SK-N-SH (cell line): Measurements from ENCODE around the gene ACACB. TPM values are rescaled to one million over a fixed set of nuclear protein-coding genes. Genes with fewer than 3 reads are reported as not detected.
A peak's percentile ranks its signal among the peaks of the same experiment; 100 is the strongest.

ENCODE experiments used
- CTCF ChIA-PET: fragments of 300-600, 350-600 bp; formaldehyde crosslinking; extraction: SDS; loops from one replicate; lab custom pipeline; 2021; lab: Yijun Ruan, JAX
- POLR2A ChIA-PET: fragments of 350-600 bp; sonication (Branson Sonifier 250); formaldehyde crosslinking; extraction: SDS; loops from one replicate; lab custom pipeline; 2020; ENCODE audit warnings: antibody characterized with exemption, inconsistent platforms; lab: Yijun Ruan, JAX
- DNase-seq: peaks from one replicate; pipeline ENCODE4 v3.0.0; 2012
- H2AFZ ChIP-seq: fragments of 200-600 bp; sonication (generic); 2 replicates; pipeline ENCODE4 v1.8.1; 2016; ENCODE audit warnings: antibody characterized with exemption, mild to moderate bottlenecking, low read depth
- H3F3A ChIP-seq: fragments of 200-600 bp; sonication (generic); replicated peaks from 2 replicates; pipeline ENCODE3; 2016; ENCODE audit warnings: antibody characterized with exemption, mild to moderate bottlenecking; ENCODE audit not compliant: insufficient read depth
- H3K27ac ChIP-seq, 2 experiments: fragments of 200-500 bp in 1 of 2; fragments of 200-600 bp in 1 of 2; sonication (Bioruptor generic) in 1 of 2; sonication (generic), shearing (Covaris generic) in 1 of 2; 2 replicates each; pipeline versions ENCODE4 v1.5.1 to v1.6.1; 2014 to 2016; ENCODE audit warnings: low read depth in 2 of 2, inconsistent platforms in 1 of 2, low read length in 1 of 2, mild to moderate bottlenecking in 1 of 2, mixed read lengths in 1 of 2
- H3K27me3 ChIP-seq: fragments of 200-600 bp; sonication (generic), shearing (Covaris generic); 2 replicates; pipeline ENCODE4 v1.6.1; 2016; ENCODE audit warnings: mixed run types; ENCODE audit not compliant: insufficient read depth
- H3K36me3 ChIP-seq, 2 experiments: fragments of 200-500 bp in 1 of 2; fragments of 200-600 bp in 1 of 2; sonication (Bioruptor generic) in 1 of 2; sonication (generic) in 1 of 2; replicated peaks in 1 of 2; 2 replicates each; pipeline versions ENCODE3 to v1.5.1; 2014 to 2016; ENCODE audit warnings: low read length in 1 of 2, mild to moderate bottlenecking in 1 of 2; ENCODE audit not compliant: insufficient read depth in 2 of 2, control insufficient read depth in 1 of 2
- H3K4me1 ChIP-seq, 2 experiments: fragments of 200-500 bp in 1 of 2; fragments of 200-600 bp in 1 of 2; sonication (Bioruptor generic) in 1 of 2; sonication (generic), shearing (Covaris generic) in 1 of 2; 2 replicates each; pipeline versions ENCODE4 v1.5.1 to v1.6.1; 2014 to 2016; ENCODE audit warnings: low read depth in 1 of 2, low read length in 1 of 2, mixed run types in 1 of 2; ENCODE audit not compliant: insufficient read depth in 2 of 2, control insufficient read depth in 1 of 2
- H3K4me2 ChIP-seq: fragments of 200-600 bp; sonication (generic), shearing (Covaris generic); 2 replicates; pipeline ENCODE4 v1.6.1; 2017; ENCODE audit warnings: mixed run types
- H3K4me3 ChIP-seq, 2 experiments: fragments of 200-500 bp in 1 of 2; fragments of 200-600 bp in 1 of 2; sonication (Bioruptor generic) in 1 of 2; sonication (generic), shearing (Covaris generic) in 1 of 2; 2 replicates each; pipeline versions ENCODE4 v1.5.1 to v1.8.1; 2014 to 2016; ENCODE audit warnings: low read depth in 2 of 2, inconsistent platforms in 1 of 2, low read length in 1 of 2, mild to moderate bottlenecking in 1 of 2, mixed read lengths in 1 of 2, moderate library complexity in 1 of 2
- H3K79me2 ChIP-seq: fragments of 200-600 bp; sonication (generic); 2 replicates; pipeline ENCODE4 v1.8.1; 2017; ENCODE audit warnings: mild to moderate bottlenecking; ENCODE audit not compliant: insufficient read depth
- H3K9ac ChIP-seq: fragments of 200-600 bp; sonication (generic); 2 replicates; pipeline ENCODE4 v1.6.1; 2017; ENCODE audit warnings: mixed run types
- H3K9me2 ChIP-seq: fragments of 200-600 bp; sonication (generic); 2 replicates; pipeline ENCODE4 v1.6.1; 2017; ENCODE audit warnings: mixed run types
- H3K9me3 ChIP-seq: fragments of 200-600 bp; sonication (generic); 2 replicates; pipeline ENCODE4 v1.6.1; 2017; ENCODE audit warnings: mixed run types, mild to moderate bottlenecking, moderate library complexity
- H4K20me1 ChIP-seq: fragments of 200-600 bp; sonication (generic); 2 replicates; pipeline ENCODE4 v1.6.1; 2017; ENCODE audit warnings: mild to moderate bottlenecking, mixed run types; ENCODE audit not compliant: insufficient read depth
- CTCF ChIP-seq: fragments of 200-600 bp; sonication (generic); IDR thresholded peaks from 2 replicates; pipeline ENCODE4 v1.6.1; 2017; ENCODE audit warnings: antibody characterized with exemption, mild to moderate bottlenecking, moderate library complexity
- EP300 ChIP-seq, 2 experiments: IDR thresholded peaks; 2 replicates each; pipeline versions ENCODE4 v1.4.0 to v1.6.1; 2012; ENCODE audit warnings: borderline replicate concordance in 1 of 2, low read depth in 1 of 2, low read length in 1 of 2
- EZH2phosphoT487 ChIP-seq: fragments of 200-600 bp; sonication (generic); IDR thresholded peaks from 2 replicates; pipeline ENCODE4 v1.6.1; 2017; ENCODE audit warnings: low read depth, mixed run types, mild to moderate bottlenecking, antibody characterized with exemption, moderate library complexity, borderline replicate concordance
- FOXJ3 ChIP-seq: sonication (generic); formaldehyde crosslinking; IDR thresholded peaks from 2 replicates; pipeline ENCODE4 v1.5.1; 2020; ENCODE audit warnings: mild to moderate bottlenecking, missing genetic modification reagents
- FOXM1 ChIP-seq: IDR thresholded peaks from 2 replicates; pipeline ENCODE4 v1.4.0; 2012; ENCODE audit warnings: low read depth, mild to moderate bottlenecking
- MXI1 ChIP-seq: IDR thresholded peaks from 2 replicates; pipeline ENCODE4 v1.6.1; 2012; ENCODE audit warnings: mild to moderate bottlenecking, low read depth, low read length, improper control_type of control experiment
- RCOR1 ChIP-seq: fragments of 150-350 bp; IDR thresholded peaks from 2 replicates; pipeline ENCODE4 v1.6.1; 2017; ENCODE audit warnings: antibody characterized with exemption, low read length
- REST ChIP-seq: IDR thresholded peaks from 2 replicates; pipeline ENCODE4 v1.6.1; 2012; ENCODE audit warnings: mild to moderate bottlenecking, low read depth, low read length, moderate library complexity
- RXRA ChIP-seq: IDR thresholded peaks from 2 replicates; pipeline ENCODE4 v1.4.0; 2012; ENCODE audit warnings: low read depth, mild to moderate bottlenecking, borderline replicate concordance
- SIN3A ChIP-seq: IDR thresholded peaks from 2 replicates; pipeline ENCODE4 v1.6.1; 2012; ENCODE audit warnings: low read depth, mild to moderate bottlenecking, low read length, moderate library complexity, borderline replicate concordance
- SMC3 ChIP-seq: IDR thresholded peaks from 2 replicates; pipeline ENCODE4 v1.6.1; 2012; ENCODE audit warnings: low read depth, low read length, improper control_type of control experiment
- TAF1 ChIP-seq: IDR thresholded peaks from 2 replicates; pipeline ENCODE4 v1.6.1; 2012; ENCODE audit warnings: low read depth, mild to moderate bottlenecking, low read length, moderate library complexity, borderline replicate concordance
- TCF12 ChIP-seq: IDR thresholded peaks from 2 replicates; pipeline ENCODE4 v1.4.0; 2012
- USF1 ChIP-seq: IDR thresholded peaks from 2 replicates; pipeline ENCODE4 v1.4.0; 2012; ENCODE audit warnings: low read depth, borderline replicate concordance
- YY1 ChIP-seq: IDR thresholded peaks from 2 replicates; pipeline ENCODE4 v1.4.0; 2012; ENCODE audit warnings: low read depth, mild to moderate bottlenecking
- WGBS: methylation state at CpG from one replicate; pipeline ENCODE4 v1.1.6; 2017; ENCODE audit warnings: low lambda C conversion rate; 5-methylcytosine and 5-hydroxymethylcytosine counted together
- polyA plus RNA-seq, 3 experiments: library from polyadenylated mRNA; depleted of rRNA; stranded (reverse); fragments of >200 nt; gene quantifications; 2 replicates each; pipeline ENCODE4 v1.2.3, GENCODE V29; 2012
- TF ChIP-seq, protein P1 (sequence below): IDR thresholded peaks from 2 replicates; pipeline ENCODE4 v1.4.0; 2012; ENCODE audit warnings: low read depth, borderline replicate concordance

ACACB gene
- polyA plus RNA-seq, 1 of the 3 experiments (the other 2 are of a cell fraction), result 6.1 TPM

GRCh38 chr12:109115404-109115757, 1.0 kb upstream of the ACACB start:
- Histone ChIP-seq H3K27me3 (no peaks in the 10 kb centered on the region), H3K4me1 (peaks cover 7 to 22% of the 10 kb centered on the region in 2 experiments), H4K20me1 (no peaks in the 10 kb centered on the region), H3K4me2 (no peak overlapping the region), H3K27ac (peak overlapping the region in 1 of 2 experiments; percentile 66; a peak in 1 of 4 replicates), H3K36me3 (no peaks in the 10 kb centered on the region), H3K79me2 (no peaks in the 10 kb centered on the region), H3F3A (peaks cover 13% of the 10 kb centered on the region), H3K4me3 (no peak overlapping the region), H3K9ac (no peak overlapping the region), H3K9me3 (no peaks in the 10 kb centered on the region), H3K9me2 (no peaks in the 10 kb centered on the region), H2AFZ (no peak overlapping the region)
- DNase-seq, result no peak
- 100% methylated on average over 3 of the region's 3 CpGs for WGBS
- TF ChIP-seq RCOR1 (no peak), REST (no peak), FOXJ3 (no peak), YY1 (no peak), SMC3 (no peak), TCF12 (no peak), RXRA (no peak), FOXM1 (no peak), EZH2phosphoT487 (no peak), TAF1 (no peak), MXI1 (no peak), CTCF (no peak), USF1 (no peak), EP300 (IDR thresholded peaks at IDR 0.05; ENCODE audit: borderline replicate concordance in 1 of 2, low read depth in 1 of 2, low read length in 1 of 2) (no peak), SIN3A (no peak)
- TF ChIP-seq, protein P1, sequence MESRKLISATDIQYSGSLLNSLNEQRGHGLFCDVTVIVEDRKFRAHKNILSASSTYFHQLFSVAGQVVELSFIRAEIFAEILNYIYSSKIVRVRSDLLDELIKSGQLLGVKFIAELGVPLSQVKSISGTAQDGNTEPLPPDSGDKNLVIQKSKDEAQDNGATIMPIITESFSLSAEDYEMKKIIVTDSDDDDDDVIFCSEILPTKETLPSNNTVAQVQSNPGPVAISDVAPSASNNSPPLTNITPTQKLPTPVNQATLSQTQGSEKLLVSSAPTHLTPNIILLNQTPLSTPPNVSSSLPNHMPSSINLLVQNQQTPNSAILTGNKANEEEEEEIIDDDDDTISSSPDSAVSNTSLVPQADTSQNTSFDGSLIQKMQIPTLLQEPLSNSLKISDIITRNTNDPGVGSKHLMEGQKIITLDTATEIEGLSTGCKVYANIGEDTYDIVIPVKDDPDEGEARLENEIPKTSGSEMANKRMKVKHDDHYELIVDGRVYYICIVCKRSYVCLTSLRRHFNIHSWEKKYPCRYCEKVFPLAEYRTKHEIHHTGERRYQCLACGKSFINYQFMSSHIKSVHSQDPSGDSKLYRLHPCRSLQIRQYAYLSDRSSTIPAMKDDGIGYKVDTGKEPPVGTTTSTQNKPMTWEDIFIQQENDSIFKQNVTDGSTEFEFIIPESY, result no peak
- ChIA-PET POLR2A (no interaction called here), CTCF (interaction anchor here (1.0 to 9.1 kb wide), 5 partner anchors 16 to 276 kb away, joined by 3 to 86 read pairs (median 7); partner anchors contain the start of gene ALKBH2)
